Measurements from ENCODE around the gene WASL. TPM values are rescaled to one million over a fixed set of nuclear protein-coding genes. Genes with fewer than 3 reads are reported as not detected.

Gene WASL
- total RNA-seq, 2 experiments from 2014 or later = 4.4 to 6.3 TPM

GRCh38 chr7:123747620-123748141 is 1.1 kb downstream of the WASL start:
- Histone ChIP-seq H3K4me3 (ENCODE audit: low read depth, low read length, poor library complexity, severe bottlenecking) (peak overlapping the region; percentile 98), H4K20me1 (ENCODE audit: insufficient read depth, low read length) (peaks cover 49% of the 10 kb centered on the region), H3K36me3 (ENCODE audit: insufficient read depth, low read length) (peaks cover 8% of the 10 kb centered on the region; the same call in 1 of the 2 replicates), H3K9me3 (ENCODE audit: low read length) (no peaks in the 10 kb centered on the region), H3K79me2 (ENCODE audit: insufficient read depth, low read depth, low read length) (peaks cover 77% of the 10 kb centered on the region), H3K9me2 (ENCODE audit: insufficient read depth, low read length) (no peaks in the 10 kb centered on the region), H3K27ac (ENCODE audit: low read depth, low read length, poor library complexity, severe bottlenecking) (peak overlapping the region; percentile 82), H2AFZ (ENCODE audit: low read length) (peak overlapping the region; percentile 86; the same call in 1 of the 2 replicates), H3K4me1 (ENCODE audit: insufficient read depth, low read length, poor library complexity, severe bottlenecking) (peaks cover 39% of the 10 kb centered on the region), H3K4me2 (ENCODE audit: low read length) (peak overlapping the region; percentile 92)
- TF ChIP-seq EZH2phosphoT487 (IDR thresholded peaks at IDR 0.05; ENCODE audit: borderline replicate concordance, low read depth, low read length) = no peak
- TF ChIP-seq CTCF (conservative IDR thresholded peaks at IDR 0.05; ENCODE audit: low read length) = no peak
- intact Hi-C loops (cut with micrococcal nuclease; ENCODE audit: unreplicated experiment) = loop anchor here (2.0 to 10.0 kb wide), 3 partner anchors 190 to 1177 kb away; partner anchors contain the start of genes IQUB, NDUFA5 and POT1
- DNase-seq (ENCODE audit: low spot score) = peak; percentile 30
- POLR2A ChIA-PET = interaction anchor here (1.0 to 1.8 kb wide), 2 partner anchors 10 to 20 kb away, joined by 3 to 11 read pairs; no protein-coding TSS in a partner anchor
- CTCF ChIA-PET (ENCODE audit: unreplicated experiment) = no interaction called here
- BruUV-seq (replicated peaks) = no TSS peak

GRCh38 chr7:123746931-123747488 is 1.8 kb downstream of the WASL start:
- CTCF ChIA-PET (ENCODE audit: unreplicated experiment) = no interaction called here
- intact Hi-C loops (cut with micrococcal nuclease; ENCODE audit: unreplicated experiment) = loop anchor here (5.0 to 10.0 kb wide), 2 partner anchors 190 to 1178 kb away; partner anchors contain the start of genes NDUFA5 and POT1

More at GRCh38 chr7:123746931-123747488, 1.8 kb downstream of the WASL start:
- Histone ChIP-seq H3K79me2 (ENCODE audit: insufficient read depth, low read depth, low read length) (peaks cover 84% of the 10 kb centered on the region), H4K20me1 (ENCODE audit: insufficient read depth, low read length) (peaks cover 55% of the 10 kb centered on the region), H3K27ac (ENCODE audit: low read depth, low read length, poor library complexity, severe bottlenecking) (peak overlapping the region; percentile 82), H3K4me1 (ENCODE audit: insufficient read depth, low read length, poor library complexity, severe bottlenecking) (peaks cover 39% of the 10 kb centered on the region), H2AFZ (ENCODE audit: low read length) (peak overlapping the region; percentile 86; the same call in 1 of the 2 replicates), H3K4me2 (ENCODE audit: low read length) (peak overlapping the region; percentile 92), H3K4me3 (ENCODE audit: low read depth, low read length, poor library complexity, severe bottlenecking) (peak overlapping the region; percentile 98), H3K36me3 (ENCODE audit: insufficient read depth, low read length) (peaks cover 8% of the 10 kb centered on the region; the same call in 1 of the 2 replicates), H3K9me2 (ENCODE audit: insufficient read depth, low read length) (no peaks in the 10 kb centered on the region), H3K9me3 (ENCODE audit: low read length) (no peaks in the 10 kb centered on the region)
- DNase-seq (ENCODE audit: low spot score) = peak; percentile 11
- TSS peak; percentile 52 for BruUV-seq (replicated peaks)
- TF ChIP-seq EZH2phosphoT487 (IDR thresholded peaks at IDR 0.05; ENCODE audit: borderline replicate concordance, low read depth, low read length) = no peak
- no peak for TF ChIP-seq CTCF (conservative IDR thresholded peaks at IDR 0.05; ENCODE audit: low read length)
- POLR2A ChIA-PET = interaction anchor here (1.1 to 1.7 kb wide), 2 partner anchors 15 to 30 kb away, joined by 3 to 5 read pairs; no protein-coding TSS in a partner anchor
